ENCODE results near the gene SLIT1. TPM values are rescaled to one million over a fixed set of nuclear protein-coding genes. Genes with fewer than 3 reads are reported as not detected.

SLIT1 gene
- total and polyA plus RNA-seq, 2 of the 8 experiments (the other 6 are each of a cell fraction or from before 2014, with no cell fraction given): 0.70 to 0.88 TPM

DNA sequence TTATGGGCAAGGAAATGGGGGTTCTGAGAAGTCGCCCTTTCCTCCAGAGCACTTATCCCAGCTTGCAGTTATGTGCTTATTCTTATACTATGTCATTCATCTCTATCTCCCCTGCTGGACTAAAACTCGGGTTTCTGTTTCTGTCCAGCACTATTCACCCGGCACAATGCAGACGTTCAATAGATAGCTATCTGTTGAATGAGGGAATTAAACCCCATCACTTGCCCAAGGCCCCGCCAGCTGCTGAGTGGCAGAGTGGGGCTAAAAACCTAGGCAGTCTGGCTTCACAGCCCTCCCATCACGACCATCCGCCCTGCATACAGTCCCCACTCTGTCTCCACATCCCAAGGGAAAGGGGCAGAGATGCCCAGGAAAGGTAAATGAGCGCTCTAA lies 5.4 kb downstream of the SLIT1 start:
- H2BK15ac ChIP-seq (ENCODE audit: low read length): no peak overlapping the region
- POLR2A ChIA-PET (ENCODE audit: partially characterized antibody): interaction anchor here (1.0 kb wide), 1 partner anchor 17 kb away, joined by 4 read pairs; no protein-coding TSS in a partner anchor
- no peak overlapping the region for H2BK5ac ChIP-seq (ENCODE audit: low read depth, low read length)
- H3K4me2 ChIP-seq (ENCODE audit: insufficient read depth in 1 of 2, low read depth in 2 of 2, low read length in 2 of 2): peak overlapping the region in 1 of 2 experiments; percentile 56; a peak in 1 of 4 replicates
- no peak overlapping the region for H3K27ac ChIP-seq (ENCODE audit: low read depth, low read length)
- 78% methylated on average over 8 of the region's 8 CpGs; no CpG with 5 or more reads in 1 of the 2 experiments for WGBS, 2 experiments (ENCODE audit: extremely low coverage in 1 of 2, insufficient coverage in 1 of 2, insufficient read length in 1 of 2, insufficient replicate concordance in 2 of 2, low coverage in 1 of 2, low lambda C conversion rate in 2 of 2, missing lambda C conversion rate in 1 of 2)
- no peak overlapping the region for H2AK5ac ChIP-seq (ENCODE audit: low read depth, low read length)
- H3K27me3 ChIP-seq (replicated peaks in 1 of 4; ENCODE audit: control insufficient read depth in 3 of 4, extremely low read depth in 1 of 4, insufficient read depth in 3 of 4, low read length in 3 of 4): peaks cover 15 to 35% (median 27%) of the 10 kb centered on the region in 4 experiments
- CTCF ChIA-PET (ENCODE audit: partially characterized antibody): interaction anchor here (0.8 to 20.0 kb wide), 24 partner anchors 9 to 155 kb away, joined by 3 to 320 read pairs (median 6); no protein-coding TSS in a partner anchor
- H2BK120ac ChIP-seq (replicated peaks; ENCODE audit: low read depth, low read length): no peak overlapping the region
- no peak overlapping the region for H2BK12ac ChIP-seq (ENCODE audit: low read depth, low read length)
- H3K79me2 ChIP-seq (ENCODE audit: control insufficient read depth in 1 of 2, insufficient read depth in 2 of 2, low read length in 2 of 2): no peaks in the 10 kb centered on the region
- TF ChIP-seq GTF2F1 (IDR thresholded peaks at IDR 0.05; ENCODE audit: borderline replicate concordance, low read depth, low read length) (no peak), KDM5A (IDR thresholded peaks at IDR 0.05; ENCODE audit: low read length) (no peak), RNF2 (IDR thresholded peaks at IDR 0.05; ENCODE audit: borderline replicate concordance, low read depth, low read length, missing control alignments, poor library complexity, severe bottlenecking) (no peak), SP2 (IDR thresholded peaks at IDR 0.05; ENCODE audit: low read length) (no peak)
- no peak overlapping the region for H3K4ac ChIP-seq (replicated peaks; ENCODE audit: insufficient read length, low read depth, low read length)
- peak overlapping the region in 1 of 4 experiments; percentile 48; a peak in 4 of 8 replicates for H3K4me3 ChIP-seq (ENCODE audit: extremely low read depth in 1 of 4, insufficient read depth in 2 of 4, low read depth in 3 of 4, low read length in 4 of 4)
- no peak overlapping the region for H3K23ac ChIP-seq (ENCODE audit: insufficient read length)
- no peak overlapping the region for H2AFZ ChIP-seq (ENCODE audit: low read length)
- no peaks in the 10 kb centered on the region for H3K36me3 ChIP-seq (ENCODE audit: control insufficient read depth in 2 of 4, insufficient read depth in 4 of 4, low read length in 3 of 4)
- H3K14ac ChIP-seq (ENCODE audit: insufficient read length): no peak overlapping the region
- H3K9me3 ChIP-seq (ENCODE audit: insufficient read depth in 2 of 2, low read depth in 1 of 2, low read length in 1 of 2): no peaks in the 10 kb centered on the region
- no peak overlapping the region; the same call in 1 of the 2 replicates for H4K8ac ChIP-seq (ENCODE audit: extremely low read depth, insufficient read depth, low read length)
- no peaks in the 10 kb centered on the region for H4K20me1 ChIP-seq (replicated peaks in 1 of 2; ENCODE audit: control insufficient read depth in 1 of 2, insufficient read depth in 2 of 2, low read length in 2 of 2)
- H3K4me1 ChIP-seq (replicated peaks in 1 of 4; ENCODE audit: control insufficient read depth in 3 of 4, insufficient read depth in 4 of 4, low read length in 3 of 4): peaks cover 2 to 7% (median 5%) of the 10 kb centered on the region in 4 experiments; a peak in 6 of 7 replicates
- DNase-seq (ENCODE audit: low read depth in 1 of 2, low spot score in 2 of 2) (no peak), FAIRE-seq (no peak)
- H3K56ac ChIP-seq (replicated peaks; ENCODE audit: insufficient read length, low read depth, low read length): no peak overlapping the region
- H3K9ac ChIP-seq (replicated peaks in 1 of 4; ENCODE audit: extremely low read depth in 1 of 4, low read depth in 3 of 4, low read length in 3 of 4): no peak overlapping the region
- no peak overlapping the region for H2BK20ac ChIP-seq (ENCODE audit: low read length)
- H4K5ac ChIP-seq (ENCODE audit: insufficient read length, low read depth, low read length): no peak overlapping the region
- no peak overlapping the region for H3K18ac ChIP-seq (ENCODE audit: extremely low read depth, low read length)
- no peak overlapping the region for H4K91ac ChIP-seq (replicated peaks; ENCODE audit: insufficient read length, low read length)
- no peaks in the 10 kb centered on the region for H3K79me1 ChIP-seq (ENCODE audit: low read depth, low read length)
- peaks cover 8% of the 10 kb centered on the region; the same call in 1 of the 2 replicates for H3K23me2 ChIP-seq (ENCODE audit: low read depth, low read length)

All from H1 (cell line).